NB4 (cell line): ENCODE results near the gene BFSP1.

Experiments
- POLR2A ChIP-seq: IDR thresholded peaks from 2 replicates; pipeline ENCODE4 v1.6.1; 2011; ENCODE audit warnings: mild to moderate bottlenecking; ENCODE audit not compliant: insufficient read length; ENCODE audit errors: extremely low read depth
- TF ChIP-seq, protein P1 (sequence below): IDR thresholded peaks from one replicate; pipeline ENCODE4 v1.5.1; 2012; ENCODE audit warnings: low read depth, low read length

DNA sequence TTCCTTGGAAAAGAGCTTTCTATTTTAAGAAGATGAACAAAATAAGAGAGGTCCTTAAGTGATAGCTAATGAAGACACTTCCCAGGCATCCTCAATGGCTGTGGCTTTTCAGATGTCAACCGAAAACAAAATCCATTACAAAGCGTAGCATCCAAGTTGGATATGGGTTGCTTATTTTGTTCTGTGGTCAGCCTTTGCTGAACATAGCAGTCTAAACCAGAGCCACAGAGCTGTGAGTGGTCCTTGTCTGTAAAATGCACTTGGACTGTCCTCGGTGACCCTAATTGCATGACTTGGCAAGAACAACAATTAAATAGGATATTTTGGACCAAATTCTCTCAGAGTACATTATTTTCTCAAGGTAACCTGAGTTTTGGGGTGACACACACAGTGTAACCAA is 10.4 kb upstream of the BFSP1 start:
- TF ChIP-seq POLR2A, result no peak
- TF ChIP-seq, protein P1, sequence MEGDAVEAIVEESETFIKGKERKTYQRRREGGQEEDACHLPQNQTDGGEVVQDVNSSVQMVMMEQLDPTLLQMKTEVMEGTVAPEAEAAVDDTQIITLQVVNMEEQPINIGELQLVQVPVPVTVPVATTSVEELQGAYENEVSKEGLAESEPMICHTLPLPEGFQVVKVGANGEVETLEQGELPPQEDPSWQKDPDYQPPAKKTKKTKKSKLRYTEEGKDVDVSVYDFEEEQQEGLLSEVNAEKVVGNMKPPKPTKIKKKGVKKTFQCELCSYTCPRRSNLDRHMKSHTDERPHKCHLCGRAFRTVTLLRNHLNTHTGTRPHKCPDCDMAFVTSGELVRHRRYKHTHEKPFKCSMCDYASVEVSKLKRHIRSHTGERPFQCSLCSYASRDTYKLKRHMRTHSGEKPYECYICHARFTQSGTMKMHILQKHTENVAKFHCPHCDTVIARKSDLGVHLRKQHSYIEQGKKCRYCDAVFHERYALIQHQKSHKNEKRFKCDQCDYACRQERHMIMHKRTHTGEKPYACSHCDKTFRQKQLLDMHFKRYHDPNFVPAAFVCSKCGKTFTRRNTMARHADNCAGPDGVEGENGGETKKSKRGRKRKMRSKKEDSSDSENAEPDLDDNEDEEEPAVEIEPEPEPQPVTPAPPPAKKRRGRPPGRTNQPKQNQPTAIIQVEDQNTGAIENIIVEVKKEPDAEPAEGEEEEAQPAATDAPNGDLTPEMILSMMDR, result no peak
